ENCODE measurements around the gene MRGPRG.

GRCh38 chr11:3220521-3221407, 2.2 kb upstream of the MRGPRG start:
- TF ChIP-seq, protein P1, sequence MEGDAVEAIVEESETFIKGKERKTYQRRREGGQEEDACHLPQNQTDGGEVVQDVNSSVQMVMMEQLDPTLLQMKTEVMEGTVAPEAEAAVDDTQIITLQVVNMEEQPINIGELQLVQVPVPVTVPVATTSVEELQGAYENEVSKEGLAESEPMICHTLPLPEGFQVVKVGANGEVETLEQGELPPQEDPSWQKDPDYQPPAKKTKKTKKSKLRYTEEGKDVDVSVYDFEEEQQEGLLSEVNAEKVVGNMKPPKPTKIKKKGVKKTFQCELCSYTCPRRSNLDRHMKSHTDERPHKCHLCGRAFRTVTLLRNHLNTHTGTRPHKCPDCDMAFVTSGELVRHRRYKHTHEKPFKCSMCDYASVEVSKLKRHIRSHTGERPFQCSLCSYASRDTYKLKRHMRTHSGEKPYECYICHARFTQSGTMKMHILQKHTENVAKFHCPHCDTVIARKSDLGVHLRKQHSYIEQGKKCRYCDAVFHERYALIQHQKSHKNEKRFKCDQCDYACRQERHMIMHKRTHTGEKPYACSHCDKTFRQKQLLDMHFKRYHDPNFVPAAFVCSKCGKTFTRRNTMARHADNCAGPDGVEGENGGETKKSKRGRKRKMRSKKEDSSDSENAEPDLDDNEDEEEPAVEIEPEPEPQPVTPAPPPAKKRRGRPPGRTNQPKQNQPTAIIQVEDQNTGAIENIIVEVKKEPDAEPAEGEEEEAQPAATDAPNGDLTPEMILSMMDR (IDR thresholded peaks at IDR 0.05), result no peak
- TF ChIP-seq, protein P2, sequence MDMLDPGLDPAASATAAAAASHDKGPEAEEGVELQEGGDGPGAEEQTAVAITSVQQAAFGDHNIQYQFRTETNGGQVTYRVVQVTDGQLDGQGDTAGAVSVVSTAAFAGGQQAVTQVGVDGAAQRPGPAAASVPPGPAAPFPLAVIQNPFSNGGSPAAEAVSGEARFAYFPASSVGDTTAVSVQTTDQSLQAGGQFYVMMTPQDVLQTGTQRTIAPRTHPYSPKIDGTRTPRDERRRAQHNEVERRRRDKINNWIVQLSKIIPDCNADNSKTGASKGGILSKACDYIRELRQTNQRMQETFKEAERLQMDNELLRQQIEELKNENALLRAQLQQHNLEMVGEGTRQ (IDR thresholded peaks at IDR 0.05), result no peak
- TF ChIP-seq RCOR1 (IDR thresholded peaks at IDR 0.05; ENCODE audit: low read depth, low read length) (no peak), PHF8 (IDR thresholded peaks at IDR 0.05; ENCODE audit: borderline replicate concordance, low read depth) (no peak)
